HEK293T (cell line): ENCODE data around the gene RAB44.

Experiments
- ARNT ChIP-seq: fragments of 450-650 bp; IDR thresholded peaks from 2 replicates; pipeline ENCODE4 v1.6.1; 2017; ENCODE audit warnings: mild to moderate bottlenecking
- BHLHE40 ChIP-seq: fragments of 450-650 bp; IDR thresholded peaks from 2 replicates; pipeline ENCODE4 v1.6.1; 2016; ENCODE audit warnings: mild to moderate bottlenecking, moderate library complexity, borderline replicate concordance
- FOXM1 ChIP-seq: fragments of 450-650 bp; IDR thresholded peaks from 2 replicates; pipeline ENCODE4 v1.6.1; 2017; ENCODE audit warnings: mild to moderate bottlenecking, borderline replicate concordance
- SUZ12 ChIP-seq: fragments of 450-650 bp; IDR thresholded peaks from 2 replicates; pipeline ENCODE4 v1.6.1; 2016; ENCODE audit warnings: mild to moderate bottlenecking

DNA sequence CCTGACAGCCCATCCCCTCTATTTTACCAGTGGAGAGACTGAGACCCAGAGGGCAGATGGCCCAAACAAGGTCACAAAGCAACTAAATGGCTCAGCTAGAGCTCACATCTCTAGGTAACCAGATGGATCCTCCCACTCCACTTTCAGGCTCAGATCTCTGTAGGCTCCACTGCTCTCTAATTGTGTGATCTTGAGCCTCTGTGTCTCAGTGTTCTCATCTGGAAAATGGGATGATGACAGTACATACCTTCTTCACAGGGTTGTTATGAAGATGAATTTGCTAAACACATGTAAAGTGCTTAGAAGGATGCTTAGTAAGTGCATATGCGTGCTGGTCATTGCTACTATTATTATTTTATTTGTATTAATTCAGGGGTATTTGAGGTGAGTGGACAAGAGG is 40.5 kb downstream of the RAB44 start:
- TF ChIP-seq ARNT, result no peak
- TF ChIP-seq BHLHE40, result no peak
- TF ChIP-seq FOXM1, result no peak
- no peak for TF ChIP-seq SUZ12
